Measurements from ENCODE around the gene DMD.

DNA sequence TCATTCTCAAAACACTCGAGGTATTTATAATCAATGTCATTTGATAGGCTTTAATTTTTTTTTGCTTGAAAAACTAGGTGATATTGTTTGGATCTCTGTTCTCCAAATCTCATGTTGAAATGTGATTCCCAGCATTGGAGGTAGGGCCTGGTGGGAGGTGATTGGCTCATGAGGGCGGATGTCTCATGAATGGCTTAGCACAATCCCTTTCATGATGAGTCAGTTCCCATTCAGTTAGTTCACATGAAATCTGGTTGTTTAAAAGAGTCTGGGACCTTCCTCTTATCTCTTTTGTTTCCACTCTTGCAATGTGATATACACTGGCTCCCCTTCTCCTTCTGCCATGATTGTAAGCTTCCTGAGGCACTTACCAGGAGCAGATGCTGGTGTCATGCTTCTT is 638.7 kb downstream of the DMD start:
- TF ChIP-seq, protein P1, sequence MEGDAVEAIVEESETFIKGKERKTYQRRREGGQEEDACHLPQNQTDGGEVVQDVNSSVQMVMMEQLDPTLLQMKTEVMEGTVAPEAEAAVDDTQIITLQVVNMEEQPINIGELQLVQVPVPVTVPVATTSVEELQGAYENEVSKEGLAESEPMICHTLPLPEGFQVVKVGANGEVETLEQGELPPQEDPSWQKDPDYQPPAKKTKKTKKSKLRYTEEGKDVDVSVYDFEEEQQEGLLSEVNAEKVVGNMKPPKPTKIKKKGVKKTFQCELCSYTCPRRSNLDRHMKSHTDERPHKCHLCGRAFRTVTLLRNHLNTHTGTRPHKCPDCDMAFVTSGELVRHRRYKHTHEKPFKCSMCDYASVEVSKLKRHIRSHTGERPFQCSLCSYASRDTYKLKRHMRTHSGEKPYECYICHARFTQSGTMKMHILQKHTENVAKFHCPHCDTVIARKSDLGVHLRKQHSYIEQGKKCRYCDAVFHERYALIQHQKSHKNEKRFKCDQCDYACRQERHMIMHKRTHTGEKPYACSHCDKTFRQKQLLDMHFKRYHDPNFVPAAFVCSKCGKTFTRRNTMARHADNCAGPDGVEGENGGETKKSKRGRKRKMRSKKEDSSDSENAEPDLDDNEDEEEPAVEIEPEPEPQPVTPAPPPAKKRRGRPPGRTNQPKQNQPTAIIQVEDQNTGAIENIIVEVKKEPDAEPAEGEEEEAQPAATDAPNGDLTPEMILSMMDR (IDR thresholded peaks at IDR 0.05; ENCODE audit: control extremely low read depth in 1 of 3, insufficient read depth in 1 of 3, low read depth in 1 of 3, low read length in 3 of 3): no peak
- TF ChIP-seq EZH2 (IDR thresholded peaks at IDR 0.05; ENCODE audit: low read depth, low read length, severe bottlenecking) (no peak), YY1 (IDR thresholded peaks at IDR 0.05; ENCODE audit: low read depth, low read length) (no peak), POLR2AphosphoS5 (IDR thresholded peaks at IDR 0.05; ENCODE audit: low read depth, low read length) (no peak)

All from H1 (cell line).